ENCODE results near the gene KCNB1.

The KCNB1 gene

GRCh38 chr20:49386848-49387580 is 95.5 kb downstream of the KCNB1 start:
- DNase-seq (ENCODE audit: low read depth) = no peak
- no peak overlapping the region for H3K9ac ChIP-seq (ENCODE audit: low read length)
- no peaks in the 10 kb centered on the region for H3K4me1 ChIP-seq (ENCODE audit: control insufficient read depth, insufficient read depth, low read length)
- no peaks in the 10 kb centered on the region for H3K9me3 ChIP-seq (ENCODE audit: control insufficient read depth, low read length)
- no peaks in the 10 kb centered on the region for H3K36me3 ChIP-seq (ENCODE audit: control insufficient read depth, insufficient read depth, low read length, severe bottlenecking)
- no peak overlapping the region for H3K4me3 ChIP-seq (ENCODE audit: low read length)
- peaks cover 26% of the 10 kb centered on the region for H3K27me3 ChIP-seq (replicated peaks; ENCODE audit: control insufficient read depth, insufficient read depth, low read length)

GRCh38 chr20:49385465-49385864 is 97.0 kb downstream of the KCNB1 start:
- H3K4me1 ChIP-seq (ENCODE audit: control insufficient read depth, insufficient read depth, low read length) = peaks cover 6% of the 10 kb centered on the region
- H3K4me3 ChIP-seq (ENCODE audit: low read length) = no peak overlapping the region
- H3K36me3 ChIP-seq (ENCODE audit: control insufficient read depth, insufficient read depth, low read length, severe bottlenecking) = no peaks in the 10 kb centered on the region
- no peak overlapping the region for H3K9ac ChIP-seq (ENCODE audit: low read length)
- DNase-seq (ENCODE audit: low read depth) = peak; percentile 57
- H3K9me3 ChIP-seq (ENCODE audit: control insufficient read depth, low read length) = no peaks in the 10 kb centered on the region
- H3K27me3 ChIP-seq (replicated peaks; ENCODE audit: control insufficient read depth, insufficient read depth, low read length) = peaks cover 21% of the 10 kb centered on the region

DNA sequence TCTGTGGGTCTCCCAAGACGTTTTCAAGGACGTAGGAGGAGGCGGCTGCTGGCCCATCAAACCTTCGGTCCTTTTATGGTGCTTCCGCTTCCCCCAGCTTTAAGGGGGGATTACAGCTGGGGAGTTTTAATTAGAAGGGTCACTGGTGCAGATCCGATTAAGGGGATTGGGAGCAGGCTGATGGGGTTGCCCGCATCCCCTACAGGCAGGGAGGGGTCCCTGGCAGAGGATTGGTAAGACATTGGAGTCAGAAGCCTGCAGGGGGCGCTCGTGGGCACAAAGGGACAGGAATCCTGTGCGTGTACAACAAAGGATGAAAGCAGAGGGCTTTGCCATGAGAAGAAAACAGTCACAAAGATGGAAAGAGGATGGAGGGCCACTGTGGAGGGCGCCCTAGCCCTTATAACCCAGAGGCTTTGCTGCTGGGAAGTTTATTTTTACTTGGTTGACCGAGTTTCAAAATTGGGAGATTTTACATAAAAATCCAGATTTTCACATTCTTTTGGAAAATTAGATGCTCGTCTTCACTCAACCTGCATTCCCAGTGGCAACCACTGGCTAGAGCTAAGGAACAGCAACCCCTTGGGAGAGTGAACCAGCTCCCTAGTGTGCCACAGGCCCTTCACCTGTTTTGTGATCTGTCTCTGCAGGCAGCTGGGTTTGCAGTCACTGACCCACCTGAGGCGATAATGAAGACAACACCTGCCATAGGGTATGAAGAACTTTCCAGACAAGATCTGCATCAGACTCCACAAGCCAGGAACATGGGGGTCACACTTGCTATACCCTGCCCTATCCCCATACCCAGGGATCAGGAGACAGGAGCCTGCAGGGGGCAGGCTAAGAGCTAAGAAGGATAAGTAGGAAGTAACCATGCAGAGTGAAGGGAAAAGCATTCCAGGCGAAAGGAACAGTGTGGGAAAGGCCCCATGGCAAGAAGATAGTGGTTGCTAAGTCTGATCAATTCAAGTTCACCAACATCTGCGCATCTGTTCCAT is 97.7 kb downstream of the KCNB1 start:
- Histone ChIP-seq H3K36me3 (ENCODE audit: control insufficient read depth, insufficient read depth, low read length, severe bottlenecking) (no peaks in the 10 kb centered on the region), H3K4me1 (ENCODE audit: control insufficient read depth, insufficient read depth, low read length) (peaks cover 6% of the 10 kb centered on the region), H3K9me3 (ENCODE audit: control insufficient read depth, low read length) (no peaks in the 10 kb centered on the region), H3K9ac (ENCODE audit: low read length) (no peak overlapping the region), H3K4me3 (ENCODE audit: low read length) (no peak overlapping the region), H3K27me3 (replicated peaks; ENCODE audit: control insufficient read depth, insufficient read depth, low read length) (peaks cover 19% of the 10 kb centered on the region)
- DNase-seq (ENCODE audit: low read depth) = peak; percentile 71

DNA sequence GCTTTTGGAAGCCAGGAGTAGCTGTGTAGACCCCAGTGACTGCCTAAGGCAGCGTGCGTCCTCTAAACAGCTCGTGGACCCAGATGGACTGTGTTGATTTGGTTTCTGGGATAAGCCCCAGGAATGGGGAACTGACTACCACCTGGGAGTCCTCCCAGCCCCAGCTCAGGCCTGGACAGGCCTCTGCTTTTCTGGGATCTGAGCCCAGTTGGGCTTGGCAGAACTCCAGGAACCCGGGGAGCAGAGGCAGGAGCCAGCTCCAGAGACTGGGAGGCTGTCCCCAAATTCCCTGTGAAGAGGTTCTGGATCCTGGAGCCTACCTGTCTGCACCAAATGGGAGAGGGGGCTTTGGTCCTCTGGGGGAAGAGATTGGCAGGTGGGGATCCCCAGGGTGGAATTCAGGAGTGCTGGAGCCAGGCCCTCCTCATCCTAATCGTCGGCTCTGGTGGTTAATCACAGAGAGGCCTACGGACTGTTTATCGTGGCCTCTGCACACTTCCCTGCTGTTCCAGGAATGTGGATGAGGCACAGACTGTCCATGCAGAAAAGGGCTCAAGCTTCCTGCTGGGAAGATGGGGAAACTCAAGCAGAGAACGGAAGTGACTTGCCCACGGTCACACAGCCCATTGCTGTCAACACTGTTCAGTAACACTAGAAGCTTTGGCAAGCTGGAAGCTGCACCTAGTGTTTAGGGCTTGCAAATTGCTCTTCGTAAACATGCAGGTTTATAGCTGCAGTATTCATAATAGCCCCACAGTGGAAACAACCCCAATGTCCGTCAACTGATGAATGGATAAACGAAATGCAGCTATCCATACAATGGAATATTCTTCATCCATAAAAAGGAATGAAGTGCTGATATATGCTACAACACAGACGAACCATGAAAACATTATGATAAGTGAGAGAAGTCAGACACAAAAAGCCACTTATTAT is 100.6 kb downstream of the KCNB1 start:
- peak; percentile 48 for DNase-seq (ENCODE audit: low read depth)
- Histone ChIP-seq H3K4me3 (ENCODE audit: low read length) (no peak overlapping the region), H3K9me3 (ENCODE audit: control insufficient read depth, low read length) (no peaks in the 10 kb centered on the region), H3K9ac (ENCODE audit: low read length) (no peak overlapping the region), H3K27me3 (replicated peaks; ENCODE audit: control insufficient read depth, insufficient read depth, low read length) (peaks cover 11% of the 10 kb centered on the region), H3K4me1 (ENCODE audit: control insufficient read depth, insufficient read depth, low read length) (peaks cover 6% of the 10 kb centered on the region), H3K36me3 (ENCODE audit: control insufficient read depth, insufficient read depth, low read length, severe bottlenecking) (no peaks in the 10 kb centered on the region)

DNA sequence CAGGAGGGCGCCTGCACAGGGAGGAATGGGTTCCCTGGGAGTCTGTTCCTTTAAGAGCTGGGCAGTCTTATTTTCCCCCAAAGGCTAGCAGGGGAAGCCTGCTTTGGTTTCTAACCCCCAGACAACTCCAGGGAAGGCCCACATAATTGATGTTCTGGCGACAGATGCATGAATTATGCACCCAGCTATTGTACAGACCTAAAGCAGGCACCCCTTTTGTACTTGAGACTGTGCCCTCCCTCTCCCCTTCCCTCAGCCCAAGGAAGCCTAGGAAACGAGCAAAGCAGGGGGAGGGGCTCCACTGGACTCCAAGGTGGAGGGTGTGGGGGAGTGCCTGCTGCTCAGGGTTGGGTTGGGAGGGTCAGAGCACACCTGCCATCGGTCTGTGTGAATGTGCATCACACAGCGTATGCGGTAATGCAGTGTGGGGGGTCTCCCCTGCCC is 102.1 kb downstream of the KCNB1 start:
- Histone ChIP-seq H3K9ac (ENCODE audit: low read length) (no peak overlapping the region), H3K4me3 (ENCODE audit: low read length) (no peak overlapping the region), H3K27me3 (replicated peaks; ENCODE audit: control insufficient read depth, insufficient read depth, low read length) (peaks cover 12% of the 10 kb centered on the region), H3K9me3 (ENCODE audit: control insufficient read depth, low read length) (no peaks in the 10 kb centered on the region), H3K4me1 (ENCODE audit: control insufficient read depth, insufficient read depth, low read length) (peaks cover 6% of the 10 kb centered on the region), H3K36me3 (ENCODE audit: control insufficient read depth, insufficient read depth, low read length, severe bottlenecking) (no peaks in the 10 kb centered on the region)
- DNase-seq (ENCODE audit: low read depth) = no peak

DNA sequence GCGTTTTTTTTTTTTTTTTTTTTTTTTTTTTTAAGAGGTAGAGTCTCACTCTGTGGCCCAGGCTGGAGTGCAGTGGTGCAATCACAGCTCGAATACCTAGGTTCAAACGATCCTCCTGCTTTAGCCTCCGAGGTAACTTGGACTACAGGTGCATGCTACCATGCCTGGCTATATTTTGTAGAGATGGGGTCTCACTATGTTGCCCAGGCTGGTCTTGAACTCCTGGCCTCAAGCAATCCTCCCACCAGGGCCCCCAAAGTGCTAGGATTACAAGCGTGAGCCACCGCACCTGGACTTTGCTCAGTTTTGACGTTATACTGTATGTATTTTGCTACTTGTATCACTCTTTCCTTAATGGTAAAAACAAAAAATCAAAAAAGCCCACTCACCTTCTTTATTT is 103.1 kb downstream of the KCNB1 start:
- no peak overlapping the region for H3K4me3 ChIP-seq (ENCODE audit: low read length)
- H3K27me3 ChIP-seq (replicated peaks; ENCODE audit: control insufficient read depth, insufficient read depth, low read length) = peaks cover 16% of the 10 kb centered on the region
- no peak overlapping the region for H3K9ac ChIP-seq (ENCODE audit: low read length)
- H3K9me3 ChIP-seq (ENCODE audit: control insufficient read depth, low read length) = no peaks in the 10 kb centered on the region
- H3K4me1 ChIP-seq (ENCODE audit: control insufficient read depth, insufficient read depth, low read length) = peaks cover 6% of the 10 kb centered on the region
- H3K36me3 ChIP-seq (ENCODE audit: control insufficient read depth, insufficient read depth, low read length, severe bottlenecking) = peaks cover 4% of the 10 kb centered on the region
- DNase-seq (ENCODE audit: low read depth) = no peak

DNA sequence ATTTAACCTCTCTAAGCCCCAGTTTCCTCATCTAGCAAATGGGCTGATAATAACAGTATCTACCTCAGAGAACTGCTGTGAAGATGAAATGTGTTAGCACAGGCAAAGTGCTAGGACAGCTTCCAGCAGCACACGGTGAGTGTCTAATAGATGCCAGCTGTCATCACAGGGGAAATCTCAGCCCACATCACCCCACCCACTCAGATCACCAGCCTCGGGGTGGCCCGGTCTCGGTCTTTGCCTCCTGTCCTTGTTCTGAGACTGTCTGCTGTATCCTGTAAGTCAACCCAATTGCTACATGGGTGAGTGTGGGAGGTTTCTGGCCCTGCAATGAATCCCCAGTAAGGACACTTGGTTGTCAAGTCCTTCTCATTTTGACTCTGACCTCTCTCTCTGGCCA is 105.1 kb downstream of the KCNB1 start:
- H3K36me3 ChIP-seq (ENCODE audit: control insufficient read depth, insufficient read depth, low read length, severe bottlenecking) = peaks cover 14% of the 10 kb centered on the region
- DNase-seq (ENCODE audit: low read depth) = no peak
- no peak overlapping the region for H3K4me3 ChIP-seq (ENCODE audit: low read length)
- no peaks in the 10 kb centered on the region for H3K9me3 ChIP-seq (ENCODE audit: control insufficient read depth, low read length)
- H3K9ac ChIP-seq (ENCODE audit: low read length) = no peak overlapping the region
- H3K4me1 ChIP-seq (ENCODE audit: control insufficient read depth, insufficient read depth, low read length) = peaks cover 6% of the 10 kb centered on the region
- H3K27me3 ChIP-seq (replicated peaks; ENCODE audit: control insufficient read depth, insufficient read depth, low read length) = peaks cover 21% of the 10 kb centered on the region

GRCh38 chr20:49375170-49375569 is 107.3 kb downstream of the KCNB1 start:
- no peaks in the 10 kb centered on the region for H3K4me1 ChIP-seq (ENCODE audit: control insufficient read depth, insufficient read depth, low read length)
- H3K36me3 ChIP-seq (ENCODE audit: control insufficient read depth, insufficient read depth, low read length, severe bottlenecking) = peaks cover 17% of the 10 kb centered on the region
- H3K4me3 ChIP-seq (ENCODE audit: low read length) = no peak overlapping the region
- no peak overlapping the region for H3K9ac ChIP-seq (ENCODE audit: low read length)
- no peak for DNase-seq (ENCODE audit: low read depth)
- H3K9me3 ChIP-seq (ENCODE audit: control insufficient read depth, low read length) = no peaks in the 10 kb centered on the region
- peaks cover 36% of the 10 kb centered on the region for H3K27me3 ChIP-seq (replicated peaks; ENCODE audit: control insufficient read depth, insufficient read depth, low read length)

DNA sequence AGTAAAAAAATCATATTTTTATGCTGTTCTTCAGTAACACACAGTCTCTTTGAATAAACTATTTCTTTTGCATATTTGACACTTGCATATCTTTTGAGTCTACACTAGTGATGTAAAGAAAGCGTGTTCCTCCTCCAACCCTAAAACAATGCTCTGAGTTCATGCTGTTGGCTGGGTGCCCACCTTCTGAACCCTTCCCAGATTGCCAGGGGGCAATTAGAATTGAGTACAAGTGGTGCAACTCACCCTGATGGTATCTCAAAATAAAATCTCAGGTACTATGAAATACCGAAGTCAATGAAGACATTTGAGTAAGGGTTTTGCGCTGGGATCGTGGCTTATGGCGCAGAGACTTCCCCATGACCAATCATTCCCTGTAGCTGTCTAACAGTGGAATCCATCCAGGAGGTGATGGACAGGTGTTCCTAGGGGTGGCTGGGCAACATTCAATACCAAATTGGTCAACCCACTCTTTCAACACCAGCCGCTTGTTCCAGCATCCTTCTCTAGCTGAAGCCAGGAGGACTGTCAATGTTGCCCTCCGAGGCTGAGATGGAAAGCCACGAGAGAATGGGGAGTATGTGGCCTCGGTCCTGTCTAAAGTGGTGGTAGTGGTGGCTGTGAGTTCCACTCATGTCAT is 110.3 kb downstream of the KCNB1 start:
- peaks cover 17% of the 10 kb centered on the region for H3K36me3 ChIP-seq (ENCODE audit: control insufficient read depth, insufficient read depth, low read length, severe bottlenecking)
- peaks cover 43% of the 10 kb centered on the region for H3K27me3 ChIP-seq (replicated peaks; ENCODE audit: control insufficient read depth, insufficient read depth, low read length)
- H3K9me3 ChIP-seq (ENCODE audit: control insufficient read depth, low read length) = no peaks in the 10 kb centered on the region
- no peak overlapping the region for H3K9ac ChIP-seq (ENCODE audit: low read length)
- peaks cover 5% of the 10 kb centered on the region for H3K4me1 ChIP-seq (ENCODE audit: control insufficient read depth, insufficient read depth, low read length)
- no peak for DNase-seq (ENCODE audit: low read depth)
- no peak overlapping the region for H3K4me3 ChIP-seq (ENCODE audit: low read length)

DNA sequence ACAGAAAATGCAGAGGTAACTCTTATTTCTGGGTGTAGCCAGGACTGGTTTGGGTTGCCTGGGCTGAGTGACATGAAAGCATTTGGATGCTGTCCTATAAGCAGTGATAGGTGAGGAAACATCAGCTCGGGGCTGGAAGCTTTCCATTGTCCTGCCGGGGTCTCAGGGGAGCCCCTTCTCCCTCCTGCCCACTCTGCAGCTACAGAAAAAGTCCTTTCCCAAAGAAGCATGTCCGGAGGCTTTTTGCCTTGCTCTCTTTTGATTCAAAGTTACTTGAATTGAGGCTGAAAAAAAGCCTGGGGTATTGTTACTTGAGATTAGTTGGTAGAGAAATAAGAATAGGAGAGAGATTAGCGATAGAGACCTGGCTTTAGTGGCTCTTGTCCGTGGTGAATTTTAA is 113.9 kb downstream of the KCNB1 start:
- no peaks in the 10 kb centered on the region for H3K9me3 ChIP-seq (ENCODE audit: control insufficient read depth, low read length)
- H3K4me3 ChIP-seq (ENCODE audit: low read length) = no peak overlapping the region
- no peak for DNase-seq (ENCODE audit: low read depth)
- peaks cover 39% of the 10 kb centered on the region for H3K27me3 ChIP-seq (replicated peaks; ENCODE audit: control insufficient read depth, insufficient read depth, low read length)
- peaks cover 5% of the 10 kb centered on the region for H3K4me1 ChIP-seq (ENCODE audit: control insufficient read depth, insufficient read depth, low read length)
- H3K36me3 ChIP-seq (ENCODE audit: control insufficient read depth, insufficient read depth, low read length, severe bottlenecking) = peaks cover 12% of the 10 kb centered on the region
- no peak overlapping the region for H3K9ac ChIP-seq (ENCODE audit: low read length)
